Transverse colon (tissue), 4 donors: ENCODE results near the gene EML4. TPM values are rescaled to one million over a fixed set of nuclear protein-coding genes. Genes with fewer than 3 reads are reported as not detected.
A peak's percentile ranks its signal among the peaks of the same experiment; 100 is the strongest.

Experiments
- DNase-seq: peaks from one replicate; pipeline ENCODE4 v3.0.0-alpha.2; 2019
- H3K27ac ChIP-seq, 4 donors: fragments of 200-600 bp; sonication (generic); 2 replicates each; pipeline ENCODE4 v1.5.1; 2016 to 2018; ENCODE audit warnings: inconsistent platforms in 4 of 4
- H3K27me3 ChIP-seq: fragments of 200-600 bp; sonication (generic); 2 replicates; pipeline ENCODE4 v1.5.1; 2017; ENCODE audit warnings: inconsistent platforms
- H3K36me3 ChIP-seq, 4 donors: fragments of 200-600 bp; sonication (generic); 2 replicates each; pipeline ENCODE4 v1.5.1; 2017 to 2019; ENCODE audit warnings: inconsistent platforms in 4 of 4
- H3K4me1 ChIP-seq, 4 donors: fragments of 200-600 bp; sonication (generic); 2 replicates each; pipeline ENCODE4 v1.5.1; 2017 to 2020; ENCODE audit warnings: inconsistent platforms in 4 of 4
- H3K4me3 ChIP-seq, 4 donors: fragments of 200-600 bp; sonication (generic); 1 replicate in 1 of 4; 2 replicates in 3 of 4; pipeline versions ENCODE4 v1.5.1 to v1.6.1; 2017 to 2019; ENCODE audit warnings: inconsistent platforms in 4 of 4
- H3K9me3 ChIP-seq, 2 donors: fragments of 200-600 bp; sonication (generic); 2 replicates each; pipeline ENCODE4 v1.5.1; 2017 to 2019; ENCODE audit warnings: inconsistent platforms in 2 of 2
- CTCF ChIP-seq, 5 experiments: fragments of 200-600 bp in 3 of 5; fragments of 450-650 bp in 2 of 5; sonication (generic) in 3 of 5; IDR thresholded peaks; 1 replicate in 2 of 5; 2 replicates in 3 of 5; pipeline ENCODE4 v1.5.1; 2016 to 2017; ENCODE audit warnings: antibody characterized with exemption in 5 of 5, inconsistent platforms in 3 of 5, mild to moderate bottlenecking in 2 of 5, moderate library complexity in 1 of 5
- EP300 ChIP-seq: sonication (generic); formaldehyde crosslinking; IDR thresholded peaks from one replicate; pipeline ENCODE4 v1.6.1; 2017; ENCODE audit warnings: antibody characterized with exemption, low read depth
- POLR2A ChIP-seq: fragments of 450-650 bp; IDR thresholded peaks from one replicate; pipeline ENCODE4 v1.6.1; 2016; ENCODE audit warnings: antibody characterized with exemption, mild to moderate bottlenecking, moderate library complexity
- POLR2AphosphoS5 ChIP-seq, 3 donors: sonication (generic); formaldehyde crosslinking; IDR thresholded peaks; one replicate each; pipeline ENCODE4 v1.6.1; 2016; ENCODE audit warnings: antibody characterized with exemption in 3 of 3
- WGBS, 2 donors: methylation state at CpG; one replicate each; pipeline ENCODE4 v1.1.5; 2018; ENCODE audit warnings: low coverage in 1 of 2; 5-methylcytosine and 5-hydroxymethylcytosine counted together
- in situ Hi-C, 4 donors: fragments of 200-750 bp; cut with MboI; loops; one replicate each; pipeline versions ENCODE4 v1.15.0 to v1.15.1; 2017; ENCODE audit warnings: low sequenced_read_pairs in 3 of 4, low pct_ligation_motif_present in 1 of 4, low pct_unique_long_range_greater_than_20kb in 1 of 4
- intact Hi-C: fragments of 100-400 bp; cut with DNase I; formaldehyde crosslinking; loops from one replicate; pipeline ENCODE4 v1.15.1; 2023; ENCODE audit warnings: low total_unique reads
- total RNA-seq, 4 donors: library from RNA; depleted of rRNA; stranded (reverse); fragments of >200 nt; gene quantifications; one replicate each; pipeline ENCODE4 v1.1.0, GENCODE V29; 2016

EML4 gene
- total RNA-seq, 4 donors from 2014 or later, result 49.7 to 91.5 (median 67.5) TPM

DNA sequence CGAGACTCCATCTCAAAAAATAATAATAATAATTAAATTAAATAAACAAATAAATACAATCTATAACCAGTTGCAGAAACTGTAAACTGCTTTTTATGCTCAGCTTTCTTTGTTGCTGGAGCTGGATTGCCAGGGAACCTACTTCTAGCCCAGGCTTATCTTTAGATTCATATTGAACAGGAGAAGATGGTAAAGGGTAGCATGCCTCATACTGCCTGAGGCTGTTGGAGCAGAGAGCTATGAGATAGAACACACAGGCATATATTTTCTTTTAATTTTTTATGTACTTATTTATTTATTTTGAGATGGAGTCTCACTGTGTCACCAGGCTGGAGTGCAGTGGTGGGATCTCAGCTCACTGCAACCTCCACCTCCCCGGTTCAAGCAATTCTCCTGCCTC lies 28.7 kb upstream of the EML4 start:
- no peak for DNase-seq
- intact Hi-C loops (no loop called here), in situ Hi-C loops (no loop called here)
- 100% methylated on average over 2 of the region's 2 CpGs for WGBS, 2 donors
- TF ChIP-seq EP300 (no peak), CTCF (IDR thresholded peaks at IDR 0.05) (no peak), POLR2A (no peak), POLR2AphosphoS5 (IDR thresholded peaks at IDR 0.05) (no peak)
- no peaks in the 10 kb centered on the region for H3K9me3 ChIP-seq
- no peak overlapping the region for H3K4me3 ChIP-seq
- no peaks in the 10 kb centered on the region for H3K27me3 ChIP-seq
- peaks cover 11 to 49% (median 18%) of the 10 kb centered on the region in 4 donors for H3K4me1 ChIP-seq
- H3K36me3 ChIP-seq, result no peaks in the 10 kb centered on the region
- H3K27ac ChIP-seq, result peak overlapping the region in 1 of 4 donors; percentile 68

DNA sequence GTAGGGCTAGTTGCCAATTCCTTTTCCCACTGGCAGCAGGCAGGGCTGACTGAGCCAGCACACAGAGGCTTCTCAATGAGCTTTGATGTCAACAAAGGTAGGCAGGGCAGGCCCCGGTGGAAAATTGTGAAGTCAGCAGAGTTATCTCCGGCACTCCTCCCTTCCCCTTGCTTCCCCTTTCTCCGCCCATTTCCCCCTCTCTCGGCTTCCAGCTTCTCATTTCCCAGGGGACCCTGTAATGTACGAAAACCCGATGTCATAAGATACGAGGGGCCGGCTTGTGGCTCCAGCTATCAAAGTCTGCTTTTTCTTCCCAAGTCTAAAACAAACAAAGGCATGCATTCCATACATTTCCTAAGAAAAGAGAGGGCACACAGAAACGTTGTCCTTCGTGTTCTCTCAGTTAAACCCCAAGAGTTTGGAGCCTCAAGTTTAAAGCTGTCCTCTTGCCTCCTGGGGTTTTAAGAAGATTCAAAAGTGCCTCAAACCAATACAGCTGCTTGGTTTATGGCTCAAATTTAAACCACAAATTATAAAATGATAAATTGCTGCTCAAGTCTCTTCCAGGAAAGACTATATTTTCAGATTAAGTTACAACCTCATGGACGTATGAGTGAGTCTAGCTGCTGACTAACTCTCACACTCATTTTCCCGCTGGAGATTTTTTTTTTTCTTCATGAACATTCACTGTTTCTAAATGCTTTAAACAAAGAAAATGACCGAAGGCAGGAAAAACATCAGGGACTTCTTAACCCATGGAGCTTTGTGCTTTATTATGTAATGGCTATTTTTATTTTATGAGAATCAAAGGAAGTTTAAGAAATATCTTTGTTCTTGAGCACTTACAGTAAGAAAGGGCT lies 27.2 kb upstream of the EML4 start:
- intact Hi-C loops (no loop called here), in situ Hi-C loops (no loop called here)
- peak overlapping the region in 1 of 4 donors; percentile 38 for H3K4me3 ChIP-seq

GRCh38 chr2:42142547-42143184 lies 26.5 kb upstream of the EML4 start:
- DNase-seq, result no peak

More for the DNA sequence above, 27.2 kb upstream of the EML4 start:
- peak overlapping the region; percentile 59 to 76 (median 67) for H3K27ac ChIP-seq
- H3K36me3 ChIP-seq, result no peaks in the 10 kb centered on the region
- 2 to 7% methylated on average over 13 of the region's 13 CpGs for WGBS, 2 donors
- H3K4me1 ChIP-seq, result peaks cover 11 to 43% (median 18%) of the 10 kb centered on the region in 4 donors
- DNase-seq, result peak; percentile 62
- TF ChIP-seq POLR2A (no peak), EP300 (no peak), POLR2AphosphoS5 (IDR thresholded peaks at IDR 0.05) (no peak), CTCF (IDR thresholded peaks at IDR 0.05) (no peak)
- no peaks in the 10 kb centered on the region for H3K27me3 ChIP-seq
- no peaks in the 10 kb centered on the region for H3K9me3 ChIP-seq

More at GRCh38 chr2:42142547-42143184, 26.5 kb upstream of the EML4 start:
- Histone ChIP-seq H3K27me3 (no peaks in the 10 kb centered on the region), H3K4me1 (peaks cover 11 to 38% (median 19%) of the 10 kb centered on the region in 4 donors), H3K27ac (peak overlapping the region; percentile 59 to 76 (median 67)), H3K9me3 (no peaks in the 10 kb centered on the region), H3K36me3 (no peaks in the 10 kb centered on the region), H3K4me3 (no peak overlapping the region)
- TF ChIP-seq EP300 (no peak), CTCF (IDR thresholded peaks at IDR 0.05) (no peak), POLR2A (no peak), POLR2AphosphoS5 (IDR thresholded peaks at IDR 0.05) (no peak)
- in situ Hi-C loops, result no loop called here
- intact Hi-C loops, result no loop called here
- 71 to 84% methylated on average over 3 to 9 of the region's 9 CpGs for WGBS, 2 donors
